K562 (cell line): ENCODE measurements around the gene CDC45. TPM values are rescaled to one million over a fixed set of nuclear protein-coding genes. Genes with fewer than 3 reads are reported as not detected.

Experiments used
- ATAC-seq: fragments of 200-7000 bp; cut with Tn5 transposase; 3 replicates; pipeline ENCODE4 v1.9.1; 2020; ENCODE audit warnings: moderate library complexity
- BruUV-seq: library from RNA; stranded (reverse); fragments of 400-500 nt; replicated peaks from 2 replicates; lab custom pipeline; 2021; lab: Mats Ljungman, UMichigan
- CTCF ChIA-PET: fragments of 300-600 bp; formaldehyde crosslinking; extraction: SDS; loops from one replicate; lab custom pipeline; 2021; ENCODE audit warnings: low intra/inter-chr PET ratio; lab: Yijun Ruan, JAX
- POLR2A ChIA-PET: fragments of 300-600, 350-650 bp; sonication (Branson Sonifier 250); formaldehyde crosslinking; extraction: SDS; loops from one replicate; lab custom pipeline; 2021; ENCODE audit warnings: antibody characterized with exemption, inconsistent platforms; lab: Yijun Ruan, JAX
- DNase-seq, 4 experiments: peaks; one replicate each; pipeline versions ENCODE4 v3.0.0 to v3.0.0-alpha.2; 2011 to 2018; ENCODE audit warnings: low spot score in 3 of 4, mixed read lengths in 3 of 4; ENCODE audit errors: extremely low read depth in 1 of 4
- FAIRE-seq: peaks from 2 replicates; lab custom pipeline; 2011; peaks lifted over from hg19 to GRCh38; lab: Jason Lieb, UNC
- H2AFZ ChIP-seq: 2 replicates; pipeline ENCODE4 v1.6.0; 2011; ENCODE audit warnings: low read depth, low read length, control low read depth, inconsistent platforms
- H3K27ac ChIP-seq: fragments of 200-600 bp; 3 replicates; pipeline ENCODE4 v1.8.0; 2011; ENCODE audit warnings: low read depth, mild to moderate bottlenecking, control low read depth, inconsistent platforms, low read length, moderate library complexity, mixed read lengths; ENCODE audit errors: extremely low read depth
- H3K27me3 ChIP-seq, 2 experiments: fragments of 300-600 bp in 1 of 2; 2 replicates in 1 of 2; 3 replicates in 1 of 2; pipeline versions ENCODE4 v1.6.0 to v1.8.0; 2011; ENCODE audit warnings: inconsistent platforms in 2 of 2, low read length in 2 of 2, mild to moderate bottlenecking in 1 of 2, mixed read lengths in 1 of 2, moderate library complexity in 1 of 2; ENCODE audit not compliant: control insufficient read depth in 2 of 2, insufficient read depth in 2 of 2
- H3K36me3 ChIP-seq: fragments of 300-600 bp; 3 replicates; pipeline ENCODE4 v1.8.0; 2011; ENCODE audit warnings: mild to moderate bottlenecking, low read length, inconsistent platforms; ENCODE audit not compliant: control insufficient read depth, insufficient read depth
- H3K4me1 ChIP-seq, 2 experiments: fragments of 200-600 bp in 1 of 2; replicated peaks in 1 of 2; 2 replicates in 1 of 2; 3 replicates in 1 of 2; pipeline versions ENCODE4 v1.5.1 to v1.8.0; 2011; ENCODE audit warnings: inconsistent platforms in 2 of 2, low read length in 2 of 2, mild to moderate bottlenecking in 1 of 2, mixed read lengths in 1 of 2, moderate library complexity in 1 of 2; ENCODE audit not compliant: control insufficient read depth in 2 of 2, insufficient read depth in 2 of 2
- H3K4me2 ChIP-seq: 2 replicates; pipeline ENCODE4 v1.6.1; 2011; ENCODE audit warnings: low read length, control low read depth, inconsistent platforms, mixed read lengths; ENCODE audit not compliant: insufficient read depth
- H3K4me3 ChIP-seq: fragments of 200-600 bp; sonication (generic), shearing (Covaris generic); 2 replicates; pipeline ENCODE4 v1.5.1; 2016; ENCODE audit warnings: control low read depth, inconsistent platforms
- H3K79me2 ChIP-seq: fragments of 200-600 bp; 3 replicates; pipeline ENCODE4 v1.8.0; 2011; ENCODE audit warnings: low read length, inconsistent platforms; ENCODE audit not compliant: control insufficient read depth, insufficient read depth
- H3K9ac ChIP-seq, 2 experiments: 2 replicates each; pipeline versions ENCODE4 v1.6.0 to v1.6.1; 2011; ENCODE audit warnings: low read depth in 2 of 2, low read length in 2 of 2, control low read depth in 1 of 2, inconsistent platforms in 1 of 2, mild to moderate bottlenecking in 1 of 2, mixed read lengths in 1 of 2; ENCODE audit not compliant: insufficient read depth in 1 of 2
- H3K9me1 ChIP-seq: one replicate; pipeline ENCODE4 v1.6.0; 2011; ENCODE audit warnings: inconsistent platforms, mild to moderate bottlenecking, low read length, moderate library complexity; ENCODE audit not compliant: control insufficient read depth, insufficient read depth
- H3K9me3 ChIP-seq: replicated peaks from 2 replicates; pipeline ENCODE4 v1.5.1; 2011; ENCODE audit warnings: low read depth, low read length, inconsistent platforms; ENCODE audit not compliant: control insufficient read depth, insufficient read depth
- H4K20me1 ChIP-seq: replicated peaks from 2 replicates; pipeline ENCODE4 v1.6.1; 2011; ENCODE audit warnings: low read length, inconsistent platforms, mixed read lengths; ENCODE audit not compliant: control insufficient read depth, insufficient read depth
- BRCA1 ChIP-seq, 2 experiments: fragments of 450-650 bp in 1 of 2; sonication (generic) in 1 of 2; formaldehyde crosslinking in 1 of 2; IDR thresholded peaks; 2 replicates each; pipeline versions ENCODE4 v1.5.0 to v1.6.1; 2017 to 2020; ENCODE audit warnings: mild to moderate bottlenecking in 1 of 2, missing genetic modification reagents in 1 of 2
- CBFB ChIP-seq: sonication (generic); formaldehyde crosslinking; IDR thresholded peaks from 2 replicates; pipeline ENCODE4 v1.4.0; 2020; ENCODE audit warnings: mild to moderate bottlenecking, missing genetic modification reagents
- HMG20B ChIP-seq: fragments of 250-450 bp; sonication (Bioruptor Pico); IDR thresholded peaks from 2 replicates; pipeline ENCODE4 v1.5.0; 2021; ENCODE audit warnings: mild to moderate bottlenecking
- L3MBTL2 ChIP-seq: fragments of 450-650 bp; IDR thresholded peaks from 2 replicates; pipeline ENCODE4 v1.6.1; 2016; ENCODE audit warnings: mild to moderate bottlenecking, moderate library complexity
- MED1 ChIP-seq: sonication (generic); formaldehyde crosslinking; IDR thresholded peaks from 2 replicates; pipeline ENCODE4 v1.8.1; 2023; ENCODE audit warnings: missing genetic modification reagents, borderline replicate concordance
- TAF9B ChIP-seq: fragments of 450-650 bp; IDR thresholded peaks from 2 replicates; pipeline ENCODE4 v1.6.1; 2018; ENCODE audit warnings: mild to moderate bottlenecking; ENCODE audit not compliant: partially characterized antibody
- TEAD2 ChIP-seq: fragments of 450-650 bp; IDR thresholded peaks from 2 replicates; pipeline ENCODE4 v1.6.1; 2016; ENCODE audit warnings: missing genetic modification characterization, control low read depth, missing compliant biosample characterization
- ZNF398 ChIP-seq: fragments of 250-450 bp; sonication (Bioruptor Pico); IDR thresholded peaks from 2 replicates; pipeline ENCODE4 v1.8.0; 2021; ENCODE audit warnings: moderate library complexity, mild to moderate bottlenecking, inconsistent platforms
- ZNF511 ChIP-seq: sonication (generic); formaldehyde crosslinking; IDR thresholded peaks from 2 replicates; pipeline ENCODE4 v1.8.0; 2022; ENCODE audit warnings: mild to moderate bottlenecking, missing genetic modification reagents
- WGBS: fragments of 100-300 bp; shearing (Covaris generic); methylation state at CpG from one replicate; pipeline ENCODE4 v1.1.6; 2016; ENCODE audit warnings: low coverage, mixed read lengths; ENCODE audit not compliant: insufficient coverage; ENCODE audit errors: missing lambda C conversion rate; 5-methylcytosine and 5-hydroxymethylcytosine counted together
- in situ Hi-C: fragments of 300-500 bp; cut with MboI; formaldehyde crosslinking; loops from 4 replicates; pipeline ENCODE4 v1.15.0; 2018; ENCODE audit warnings: inconsistent platforms, mixed read lengths
- intact Hi-C: fragments of 100-400 bp; cut with micrococcal nuclease; formaldehyde crosslinking; loops from 2 replicates; pipeline ENCODE4 v1.14.2; 2022
- polyA plus RNA-seq, 8 experiments: library from polyadenylated mRNA; depleted of rRNA in 4 of 8; stranded (reverse) in 5 of 8; unstranded in 3 of 8; fragments of >200 nt; fragmentation: Nextera tagmentation in 2 of 8; fragmentation: Illumina TruSeq in 1 of 8; extraction: Ambion mirVana in 2 of 8; extraction: Trizol in 1 of 8; gene quantifications; 2 replicates each; pipeline versions ENCODE4 v1.2.1 to v1.2.3, GENCODE V29; 2011 to 2014; ENCODE audit warnings: inconsistent platforms in 1 of 8, missing spikeins in 1 of 8
- total RNA-seq, 7 experiments: library from RNA; depleted of rRNA in 6 of 7; stranded (reverse); fragments of >200 nt in 6 of 7; fragmentation: Illumina TruSeq in 2 of 7; extraction: Trizol in 2 of 7; gene quantifications; 2 replicates each; pipeline versions ENCODE4 v1.2.1 to v1.2.3, GENCODE V29; 2011 to 2021; ENCODE audit warnings: low replicate concordance in 1 of 7
- TF ChIP-seq, protein P1 (sequence below): IDR thresholded peaks from 2 replicates; pipeline ENCODE4 v1.6.1; 2011; ENCODE audit warnings: borderline replicate concordance, low read depth, mild to moderate bottlenecking, moderate library complexity, low read length; ENCODE audit not compliant: insufficient read depth, poor library complexity, severe bottlenecking
- TF ChIP-seq, protein P2 (sequence below): sonication (generic); formaldehyde crosslinking; IDR thresholded peaks from 2 replicates; pipeline ENCODE4 v1.8.0; 2022; ENCODE audit warnings: mild to moderate bottlenecking, missing genetic modification reagents
- TF ChIP-seq, protein P3 (sequence below): fragments of 250-450 bp; sonication (Bioruptor Pico); IDR thresholded peaks from 2 replicates; pipeline ENCODE4 v1.8.0; 2021; ENCODE audit warnings: moderate library complexity, mild to moderate bottlenecking, inconsistent platforms

Gene CDC45
- total and polyA plus RNA-seq, 9 of the 15 experiments (the other 6 are each of a cell fraction or from before 2014, with no cell fraction given), result 251 to 580 (median 410) TPM

DNA sequence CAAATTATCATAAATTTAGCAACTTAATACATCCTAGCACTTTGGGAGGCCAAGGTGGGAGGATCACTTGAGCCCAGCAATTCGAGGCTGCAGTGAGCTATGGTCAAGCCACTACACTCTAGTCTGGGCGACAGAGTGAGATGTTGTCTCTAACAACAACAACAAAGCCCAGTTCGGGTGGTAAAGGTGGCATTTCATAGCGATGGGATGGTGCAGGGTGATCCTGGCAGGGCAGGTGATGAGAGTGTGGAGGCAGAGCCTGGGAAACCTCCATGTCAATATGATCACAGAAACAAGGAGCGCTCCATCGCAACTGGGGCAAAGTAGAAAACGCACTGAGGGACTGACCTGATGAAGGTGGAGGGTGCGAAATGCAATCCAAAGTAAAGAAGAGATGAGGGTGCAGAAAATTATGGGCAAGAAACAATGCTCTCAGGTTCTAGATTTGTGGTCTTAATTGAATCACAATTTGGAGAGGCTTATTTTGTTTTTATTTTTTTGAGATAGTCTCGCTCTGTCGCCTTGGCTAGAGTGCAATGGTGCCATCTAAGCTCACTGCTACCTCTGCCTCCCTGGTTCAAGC lies 77.3 kb downstream of the CDC45 start:
- Histone ChIP-seq H3K4me2 (no peak overlapping the region), H3K79me2 (no peaks in the 10 kb centered on the region), H3K9ac (no peak overlapping the region), H3K27me3 (peaks cover 52 to 59% of the 10 kb centered on the region in 2 experiments), H2AFZ (no peak overlapping the region), H3K36me3 (no peaks in the 10 kb centered on the region), H3K9me3 (peaks cover 6% of the 10 kb centered on the region), H4K20me1 (no peaks in the 10 kb centered on the region), H3K27ac (no peak overlapping the region), H3K4me1 (no peaks in the 10 kb centered on the region; a peak in 1 of 5 replicates), H3K4me3 (no peak overlapping the region), H3K9me1 (no peaks in the 10 kb centered on the region)
- POLR2A ChIA-PET, result interaction anchor here (1.2 to 4.3 kb wide), 3 partner anchors 10 to 13 kb away, joined by 3 to 39 read pairs (median 13); no protein-coding TSS in a partner anchor
- WGBS, result 2% methylated on average over 10 of the region's 10 CpGs
- FAIRE-seq (no peak), DNase-seq (no peak), ATAC-seq (no peak)
- CTCF ChIA-PET, result no interaction called here
- intact Hi-C loops, result no loop called here
- in situ Hi-C loops, result loop anchor here (25.0 kb wide), 1 partner anchor 1580 kb away; no protein-coding TSS in a partner anchor
- no TSS peak for BruUV-seq
- no peak for TF ChIP-seq TAF9B
- TF ChIP-seq HMG20B (CRISPR knock-in tag), result no peak
- TF ChIP-seq, protein P1, sequence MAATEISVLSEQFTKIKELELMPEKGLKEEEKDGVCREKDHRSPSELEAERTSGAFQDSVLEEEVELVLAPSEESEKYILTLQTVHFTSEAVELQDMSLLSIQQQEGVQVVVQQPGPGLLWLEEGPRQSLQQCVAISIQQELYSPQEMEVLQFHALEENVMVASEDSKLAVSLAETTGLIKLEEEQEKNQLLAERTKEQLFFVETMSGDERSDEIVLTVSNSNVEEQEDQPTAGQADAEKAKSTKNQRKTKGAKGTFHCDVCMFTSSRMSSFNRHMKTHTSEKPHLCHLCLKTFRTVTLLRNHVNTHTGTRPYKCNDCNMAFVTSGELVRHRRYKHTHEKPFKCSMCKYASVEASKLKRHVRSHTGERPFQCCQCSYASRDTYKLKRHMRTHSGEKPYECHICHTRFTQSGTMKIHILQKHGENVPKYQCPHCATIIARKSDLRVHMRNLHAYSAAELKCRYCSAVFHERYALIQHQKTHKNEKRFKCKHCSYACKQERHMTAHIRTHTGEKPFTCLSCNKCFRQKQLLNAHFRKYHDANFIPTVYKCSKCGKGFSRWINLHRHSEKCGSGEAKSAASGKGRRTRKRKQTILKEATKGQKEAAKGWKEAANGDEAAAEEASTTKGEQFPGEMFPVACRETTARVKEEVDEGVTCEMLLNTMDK, result no peak
- TF ChIP-seq BRCA1 (IDR thresholded peaks at IDR 0.05), result no peak
- TF ChIP-seq BRCA1 (CRISPR knock-in tag; IDR thresholded peaks at IDR 0.05), result 0 out of 2 replicates have a peak, but pooled peaks have one; percentile 53
- no peak for TF ChIP-seq CBFB (CRISPR knock-in tag)
- TF ChIP-seq, protein P2, sequence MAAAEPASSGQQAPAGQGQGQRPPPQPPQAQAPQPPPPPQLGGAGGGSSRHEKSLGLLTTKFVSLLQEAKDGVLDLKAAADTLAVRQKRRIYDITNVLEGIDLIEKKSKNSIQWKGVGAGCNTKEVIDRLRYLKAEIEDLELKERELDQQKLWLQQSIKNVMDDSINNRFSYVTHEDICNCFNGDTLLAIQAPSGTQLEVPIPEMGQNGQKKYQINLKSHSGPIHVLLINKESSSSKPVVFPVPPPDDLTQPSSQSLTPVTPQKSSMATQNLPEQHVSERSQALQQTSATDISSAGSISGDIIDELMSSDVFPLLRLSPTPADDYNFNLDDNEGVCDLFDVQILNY (CRISPR knock-in tag), result peak; percentile 54; the same call in 1 of the 2 replicates
- TF ChIP-seq MED1 (CRISPR knock-in tag), result no peak
- no peak for TF ChIP-seq TEAD2 (tag)
- no peak for TF ChIP-seq ZNF398
- no peak for TF ChIP-seq ZNF511 (CRISPR knock-in tag)
- TF ChIP-seq, protein P3, sequence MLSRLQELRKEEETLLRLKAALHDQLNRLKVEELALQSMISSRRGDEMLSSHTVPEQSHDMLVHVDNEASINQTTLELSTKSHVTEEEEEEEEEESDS (CRISPR knock-in tag), result no peak
- no peak for TF ChIP-seq L3MBTL2
